Mesenchymal stem cell (in vitro differentiated cells and primary cell): ENCODE data around the gene OR2A7.
"Not testable (repeated sequence)": the region's sequence is repeated elsewhere in the genome, so short reads cannot be mapped to it uniquely, and the experiment has no call there.

ENCODE experiments used
- DNase-seq: peaks from one replicate; pipeline ENCODE4 v3.0.0-alpha.2; 2013
- H2AFZ ChIP-seq: one replicate; pipeline ENCODE4 v1.6.1; 2013; ENCODE audit warnings: low read depth, mild to moderate bottlenecking, control low read depth, inconsistent platforms, low read length, moderate library complexity
- H2AK5ac ChIP-seq: 2 replicates; pipeline ENCODE4 v1.6.1; 2013; ENCODE audit warnings: low read length, moderate library complexity, mild to moderate bottlenecking, inconsistent platforms; ENCODE audit not compliant: severe bottlenecking
- H2BK120ac ChIP-seq: one replicate; pipeline ENCODE4 v1.6.1; 2013; ENCODE audit warnings: low read depth, mild to moderate bottlenecking, inconsistent platforms, low read length, moderate library complexity
- H2BK12ac ChIP-seq, 2 experiments: one replicate each; pipeline ENCODE4 v1.6.1; 2013; ENCODE audit warnings: inconsistent platforms in 2 of 2, low read length in 2 of 2, mild to moderate bottlenecking in 2 of 2, moderate library complexity in 2 of 2, control low read depth in 1 of 2
- H2BK15ac ChIP-seq: one replicate; pipeline ENCODE4 v1.6.1; 2013; ENCODE audit warnings: mild to moderate bottlenecking, low read depth, inconsistent platforms; ENCODE audit not compliant: poor library complexity, severe bottlenecking
- H2BK5ac ChIP-seq: 2 replicates; pipeline ENCODE4 v1.6.1; 2013; ENCODE audit warnings: low read depth, mild to moderate bottlenecking, low read length, control low read depth, inconsistent platforms; ENCODE audit not compliant: poor library complexity, severe bottlenecking
- H3K14ac ChIP-seq, 2 experiments: one replicate each; pipeline ENCODE4 v1.6.1; 2013; ENCODE audit warnings: inconsistent platforms in 2 of 2, low read length in 2 of 2, control low read depth in 1 of 2, mild to moderate bottlenecking in 1 of 2, moderate library complexity in 1 of 2
- H3K18ac ChIP-seq, 2 experiments: one replicate each; pipeline ENCODE4 v1.6.1; 2013; ENCODE audit warnings: inconsistent platforms in 2 of 2, low read length in 2 of 2, control low read depth in 1 of 2, low read depth in 1 of 2, mild to moderate bottlenecking in 1 of 2
- H3K23ac ChIP-seq, 2 experiments: one replicate each; pipeline ENCODE4 v1.6.1; 2013; ENCODE audit warnings: inconsistent platforms in 2 of 2, low read length in 2 of 2, mild to moderate bottlenecking in 2 of 2, moderate library complexity in 2 of 2, control low read depth in 1 of 2
- H3K27ac ChIP-seq: 2 replicates; pipeline ENCODE4 v1.5.1; 2013; ENCODE audit warnings: mild to moderate bottlenecking, moderate library complexity, low read length, control low read depth, inconsistent platforms; ENCODE audit not compliant: poor library complexity, severe bottlenecking
- H3K27me3 ChIP-seq, 2 experiments: 2 replicates each; pipeline versions ENCODE4 v1.6.1 to v1.7.0; 2013; ENCODE audit warnings: low read length in 2 of 2, mild to moderate bottlenecking in 2 of 2, moderate library complexity in 2 of 2, control low read depth in 1 of 2, inconsistent platforms in 1 of 2; ENCODE audit not compliant: control insufficient read depth in 1 of 2, insufficient read depth in 1 of 2
- H3K36me3 ChIP-seq, 2 experiments: 2 replicates each; pipeline versions ENCODE4 v1.6.1 to v1.7.0; 2013; ENCODE audit warnings: low read length in 2 of 2, control low read depth in 1 of 2, inconsistent platforms in 1 of 2, low read depth in 1 of 2, mild to moderate bottlenecking in 1 of 2; ENCODE audit not compliant: insufficient read depth in 2 of 2, control insufficient read depth in 1 of 2
- H3K4ac ChIP-seq, 2 experiments: one replicate each; pipeline ENCODE4 v1.6.1; 2013; ENCODE audit warnings: inconsistent platforms in 2 of 2, low read length in 2 of 2, mild to moderate bottlenecking in 2 of 2, moderate library complexity in 2 of 2, control low read depth in 1 of 2, low read depth in 1 of 2
- H3K4me1 ChIP-seq: 2 replicates; pipeline ENCODE4 v1.6.1; 2013; ENCODE audit warnings: low read depth, low read length, control low read depth; ENCODE audit not compliant: control insufficient read depth, insufficient read depth
- H3K4me2 ChIP-seq: 2 replicates; pipeline ENCODE4 v1.6.1; 2013; ENCODE audit warnings: low read length, mild to moderate bottlenecking, inconsistent platforms; ENCODE audit not compliant: poor library complexity, severe bottlenecking
- H3K4me3 ChIP-seq, 2 experiments: 2 replicates each; pipeline versions ENCODE4 v1.5.1 to v1.7.0; 2013; ENCODE audit warnings: low read length in 2 of 2, mild to moderate bottlenecking in 2 of 2, control low read depth in 1 of 2, low read depth in 1 of 2; ENCODE audit not compliant: insufficient read depth in 1 of 2
- H3K79me1 ChIP-seq: replicated peaks from 2 replicates; pipeline ENCODE4 v1.6.1; 2013; ENCODE audit warnings: mild to moderate bottlenecking, control low read depth, low read length, inconsistent platforms; ENCODE audit not compliant: poor library complexity, severe bottlenecking
- H3K9ac ChIP-seq: 2 replicates; pipeline ENCODE4 v1.7.0; 2013; ENCODE audit warnings: mild to moderate bottlenecking, low read length, moderate library complexity
- H3K9me3 ChIP-seq: 2 replicates; pipeline ENCODE4 v1.7.0; 2013; ENCODE audit warnings: mild to moderate bottlenecking, low read length; ENCODE audit not compliant: control insufficient read depth
- H4K8ac ChIP-seq: one replicate; pipeline ENCODE4 v1.6.1; 2013; ENCODE audit warnings: inconsistent platforms, mild to moderate bottlenecking, low read length, moderate library complexity
- H4K91ac ChIP-seq: one replicate; pipeline ENCODE4 v1.6.1; 2013; ENCODE audit warnings: mild to moderate bottlenecking, low read length, inconsistent platforms
- WGBS: methylation state at CpG from one replicate; pipeline ENCODE4 v1.1.7; 2013; ENCODE audit warnings: mixed read lengths; 5-methylcytosine and 5-hydroxymethylcytosine counted together

The OR2A7 gene

GRCh38 chr7:144231027-144231426 is 33.6 kb downstream of the OR2A7 start:
- H3K9ac ChIP-seq, H3K9me3 ChIP-seq, H3K23ac ChIP-seq, H3K36me3 ChIP-seq, H4K91ac ChIP-seq, DNase-seq, H3K14ac ChIP-seq, H2BK5ac ChIP-seq, H2BK120ac ChIP-seq, H2BK12ac ChIP-seq, H3K18ac ChIP-seq, H3K4ac ChIP-seq, H2AFZ ChIP-seq, H3K79me1 ChIP-seq, H3K4me2 ChIP-seq, H3K27me3 ChIP-seq, H3K27ac ChIP-seq, H4K8ac ChIP-seq, H2AK5ac ChIP-seq, H3K4me1 ChIP-seq, H2BK15ac ChIP-seq, H3K4me3 ChIP-seq: not testable (repeated sequence)
- no CpG with 5 or more reads among the region's 2 CpGs for WGBS

- H3K4me1 ChIP-seq, H2AFZ ChIP-seq, H2BK5ac ChIP-seq, H2AK5ac ChIP-seq, H4K8ac ChIP-seq, H3K4me2 ChIP-seq, DNase-seq, H3K27me3 ChIP-seq, H3K23ac ChIP-seq, H3K79me1 ChIP-seq, H3K36me3 ChIP-seq, H3K4ac ChIP-seq, H3K14ac ChIP-seq, H3K9me3 ChIP-seq, H2BK120ac ChIP-seq, H2BK15ac ChIP-seq, H3K27ac ChIP-seq, H3K18ac ChIP-seq, H3K4me3 ChIP-seq, H4K91ac ChIP-seq, H2BK12ac ChIP-seq, H3K9ac ChIP-seq: not testable (repeated sequence)
- no CpG with 5 or more reads among the region's 3 CpGs for WGBS
These were observed 35.8 kb downstream of the OR2A7 start for GRCh38 chr7:144228810-144229209.

GRCh38 chr7:144226866-144227265 is 37.7 kb downstream of the OR2A7 start:
- not testable (repeated sequence) for H2BK15ac ChIP-seq, H3K14ac ChIP-seq, H3K27ac ChIP-seq, H2BK5ac ChIP-seq, H4K91ac ChIP-seq, H2AK5ac ChIP-seq, H3K9me3 ChIP-seq, H3K27me3 ChIP-seq, H3K79me1 ChIP-seq, H3K4me2 ChIP-seq, H2BK120ac ChIP-seq, H3K18ac ChIP-seq, DNase-seq, H2BK12ac ChIP-seq, H2AFZ ChIP-seq, H3K36me3 ChIP-seq, H3K4me3 ChIP-seq, H3K4me1 ChIP-seq, H3K9ac ChIP-seq, H4K8ac ChIP-seq, H3K4ac ChIP-seq, H3K23ac ChIP-seq
- WGBS = 100% methylated on average over 1 of the region's 4 CpGs

GRCh38 chr7:144223675-144224074 is 40.9 kb downstream of the OR2A7 start:
- not testable (repeated sequence) for H3K14ac ChIP-seq

More at GRCh38 chr7:144223675-144224074, 40.9 kb downstream of the OR2A7 start:
- not testable (repeated sequence) for DNase-seq, H3K4me1 ChIP-seq, H3K4me3 ChIP-seq, H4K8ac ChIP-seq, H2BK120ac ChIP-seq, H3K79me1 ChIP-seq, H2BK15ac ChIP-seq, H3K23ac ChIP-seq, H2BK5ac ChIP-seq, H4K91ac ChIP-seq, H3K18ac ChIP-seq, H3K27me3 ChIP-seq, H3K36me3 ChIP-seq, H3K9me3 ChIP-seq, H3K27ac ChIP-seq, H3K9ac ChIP-seq, H3K4ac ChIP-seq, H2AFZ ChIP-seq, H3K4me2 ChIP-seq, H2AK5ac ChIP-seq, H2BK12ac ChIP-seq
